PC-3 (cell line): ENCODE measurements around the gene ITGB1. TPM values are rescaled to one million over a fixed set of nuclear protein-coding genes. Genes with fewer than 3 reads are reported as not detected.
A peak's percentile ranks its signal among the peaks of the same experiment; 100 is the strongest.

Experiments used
- ATAC-seq: fragments of 200-7000 bp; cut with Tn5 transposase; 2 replicates; pipeline ENCODE4 v1.9.1; 2020; ENCODE audit warnings: mild to moderate bottlenecking, moderate library complexity
- BruUV-seq: library from RNA; stranded (reverse); fragments of 400-500 nt; replicated peaks from 2 replicates; lab custom pipeline; 2021; lab: Mats Ljungman, UMichigan
- CTCF ChIA-PET: fragments of 300-600 bp; sonication (Branson Sonifier 250); formaldehyde crosslinking; loops from one replicate; lab custom pipeline; 2022; ENCODE audit warnings: antibody characterized with exemption; lab: Charles Lee
- POLR2A ChIA-PET: fragments of 300-600 bp; sonication (Branson Sonifier 250); formaldehyde crosslinking; loops from one replicate; lab custom pipeline; 2022; ENCODE audit warnings: antibody characterized with exemption; ENCODE audit not compliant: unreplicated experiment; lab: Charles Lee
- DNase-seq: peaks from one replicate; pipeline ENCODE4 v3.0.0-alpha.2; 2015
- H2AFZ ChIP-seq: fragments of 300-600 bp; sonication (generic); 2 replicates; pipeline ENCODE4 v1.6.0; 2016; ENCODE audit warnings: antibody characterized with exemption, low read length
- H3F3A ChIP-seq: fragments of 300-600 bp; sonication (generic); one replicate; pipeline ENCODE4 v1.6.0; 2017; ENCODE audit warnings: antibody characterized with exemption, low read length, control low read depth, mild to moderate bottlenecking; ENCODE audit not compliant: unreplicated experiment
- H3K27ac ChIP-seq: fragments of 300-600 bp; sonication (generic); 2 replicates; pipeline ENCODE4 v1.5.1; 2016; ENCODE audit warnings: mild to moderate bottlenecking, low read length
- H3K27me3 ChIP-seq: fragments of 300-600 bp; sonication (generic); 2 replicates; pipeline ENCODE4 v1.6.1; 2016; ENCODE audit warnings: low read length, mixed read lengths
- H3K36me3 ChIP-seq: fragments of 300-600 bp; sonication (generic); 2 replicates; pipeline ENCODE4 v1.6.1; 2016; ENCODE audit warnings: low read depth, mixed run types, low read length, mixed read lengths
- H3K4me1 ChIP-seq: fragments of 300-600 bp; sonication (generic); 2 replicates; pipeline ENCODE4 v1.5.1; 2016; ENCODE audit warnings: low read length; ENCODE audit not compliant: insufficient read depth
- H3K4me2 ChIP-seq: fragments of 300-600 bp; sonication (generic); 2 replicates; pipeline ENCODE4 v1.6.0; 2016; ENCODE audit warnings: low read length
- H3K4me3 ChIP-seq: fragments of 300-600 bp; sonication (generic); 2 replicates; pipeline ENCODE4 v1.5.1; 2016; ENCODE audit warnings: mild to moderate bottlenecking, low read length, mixed read lengths
- H3K79me2 ChIP-seq: fragments of 300-600 bp; sonication (generic); 2 replicates; pipeline ENCODE4 v1.6.1; 2017; ENCODE audit warnings: low read length, mixed read lengths
- H3K9ac ChIP-seq: fragments of 300-600 bp; sonication (generic); 2 replicates; pipeline ENCODE4 v1.6.0; 2016; ENCODE audit warnings: mild to moderate bottlenecking, low read length
- H3K9me2 ChIP-seq: fragments of 300-600 bp; sonication (generic); replicated peaks from 2 replicates; pipeline ENCODE4 v1.6.1; 2016; ENCODE audit warnings: mixed run types, low read length, mixed read lengths
- H3K9me3 ChIP-seq: fragments of 300-600 bp; sonication (generic); 2 replicates; pipeline ENCODE4 v1.6.1; 2016; ENCODE audit warnings: low read length, mixed read lengths
- H4K20me1 ChIP-seq: fragments of 300-600 bp; sonication (generic); 2 replicates; pipeline ENCODE4 v1.6.1; 2016; ENCODE audit warnings: low read length, mixed read lengths
- EZH2 ChIP-seq: fragments of 300-600 bp; sonication (generic); IDR thresholded peaks from one replicate; pipeline ENCODE4 v1.6.1; 2017; ENCODE audit warnings: antibody characterized with exemption, mild to moderate bottlenecking, low read length; ENCODE audit not compliant: unreplicated experiment
- EZH2phosphoT487 ChIP-seq: fragments of 300-600 bp; sonication (generic); IDR thresholded peaks from 2 replicates; pipeline ENCODE4 v1.6.1; 2018; ENCODE audit warnings: mild to moderate bottlenecking, antibody characterized with exemption, low read length, borderline replicate concordance
- intact Hi-C: fragments of 100-400 bp; cut with micrococcal nuclease; formaldehyde crosslinking; loops from 2 replicates; pipeline ENCODE4 v1.9.0; 2023
- total RNA-seq: library from RNA; depleted of rRNA; stranded (reverse); fragments of >200 nt; gene quantifications from 2 replicates; pipeline ENCODE4 v1.2.3, GENCODE V29; 2014
- TF ChIP-seq, protein P1 (sequence below): fragments of 300-600 bp; sonication (generic); conservative IDR thresholded peaks from 2 replicates; pipeline ENCODE4 v1.5.1; 2017; ENCODE audit warnings: antibody characterized with exemption, low read depth, mild to moderate bottlenecking, low read length

ITGB1 gene
- total RNA-seq, 1 experiment from 2014 or later, result 1,010 TPM

DNA sequence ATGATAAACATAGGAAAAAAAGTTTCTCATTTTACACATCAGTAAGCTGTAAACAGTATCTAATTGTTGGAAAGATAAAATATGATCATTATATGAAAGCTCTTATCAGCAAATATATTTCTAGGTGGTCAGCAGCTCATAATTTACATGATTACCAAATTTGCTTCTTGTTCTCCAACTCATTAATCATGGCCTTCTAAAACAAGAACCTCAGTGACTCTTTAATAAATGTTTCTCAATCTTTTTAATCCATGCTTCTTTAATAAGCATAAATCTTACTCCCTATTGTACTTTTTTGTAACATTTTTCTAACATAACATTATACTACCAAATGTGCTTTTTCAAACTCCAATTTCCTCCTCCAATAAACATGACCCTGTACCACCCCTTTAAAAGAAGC lies 5.9 kb downstream of the ITGB1 start:
- CTCF ChIA-PET, result no interaction called here
- peaks cover 67% of the 10 kb centered on the region for H3K36me3 ChIP-seq

GRCh38 chr10:32951111-32951510 lies 6.9 kb downstream of the ITGB1 start:
- Histone ChIP-seq H3K9me2 (no peaks in the 10 kb centered on the region), H3F3A (peaks cover 13% of the 10 kb centered on the region), H2AFZ (no peak overlapping the region), H3K4me2 (peak overlapping the region; percentile 83), H3K9ac (no peak overlapping the region), H4K20me1 (peaks cover 97% of the 10 kb centered on the region), H3K36me3 (peaks cover 59% of the 10 kb centered on the region), H3K27ac (peak overlapping the region; percentile 43), H3K4me1 (peaks cover 89% of the 10 kb centered on the region), H3K27me3 (no peaks in the 10 kb centered on the region), H3K4me3 (peak overlapping the region; percentile 43), H3K9me3 (no peaks in the 10 kb centered on the region), H3K79me2 (peaks cover 100% of the 10 kb centered on the region)
- CTCF ChIA-PET, result no interaction called here
- POLR2A ChIA-PET, result interaction anchor here (1.5 kb wide), 1 partner anchor 29 kb away, joined by 4 read pairs; no protein-coding TSS in a partner anchor
- BruUV-seq, result no TSS peak
- TF ChIP-seq EZH2 (no peak), EZH2phosphoT487 (no peak)
- TF ChIP-seq, protein P1, sequence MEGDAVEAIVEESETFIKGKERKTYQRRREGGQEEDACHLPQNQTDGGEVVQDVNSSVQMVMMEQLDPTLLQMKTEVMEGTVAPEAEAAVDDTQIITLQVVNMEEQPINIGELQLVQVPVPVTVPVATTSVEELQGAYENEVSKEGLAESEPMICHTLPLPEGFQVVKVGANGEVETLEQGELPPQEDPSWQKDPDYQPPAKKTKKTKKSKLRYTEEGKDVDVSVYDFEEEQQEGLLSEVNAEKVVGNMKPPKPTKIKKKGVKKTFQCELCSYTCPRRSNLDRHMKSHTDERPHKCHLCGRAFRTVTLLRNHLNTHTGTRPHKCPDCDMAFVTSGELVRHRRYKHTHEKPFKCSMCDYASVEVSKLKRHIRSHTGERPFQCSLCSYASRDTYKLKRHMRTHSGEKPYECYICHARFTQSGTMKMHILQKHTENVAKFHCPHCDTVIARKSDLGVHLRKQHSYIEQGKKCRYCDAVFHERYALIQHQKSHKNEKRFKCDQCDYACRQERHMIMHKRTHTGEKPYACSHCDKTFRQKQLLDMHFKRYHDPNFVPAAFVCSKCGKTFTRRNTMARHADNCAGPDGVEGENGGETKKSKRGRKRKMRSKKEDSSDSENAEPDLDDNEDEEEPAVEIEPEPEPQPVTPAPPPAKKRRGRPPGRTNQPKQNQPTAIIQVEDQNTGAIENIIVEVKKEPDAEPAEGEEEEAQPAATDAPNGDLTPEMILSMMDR, result no peak
- DNase-seq (no peak), ATAC-seq (no peak)
- intact Hi-C loops, result no loop called here

More for the DNA sequence above, 5.9 kb downstream of the ITGB1 start:
- H3K4me3 ChIP-seq, result peak overlapping the region; percentile 75; the same call in 1 of the 2 replicates
- ATAC-seq, result no peak
- no peaks in the 10 kb centered on the region for H3K27me3 ChIP-seq
- peaks cover 81% of the 10 kb centered on the region for H3K4me1 ChIP-seq
- DNase-seq, result no peak
- TF ChIP-seq EZH2phosphoT487, result no peak
- TF ChIP-seq, protein P1, result no peak
- TF ChIP-seq EZH2, result no peak
- peaks cover 100% of the 10 kb centered on the region for H4K20me1 ChIP-seq
- POLR2A ChIA-PET, result interaction anchor here (1.0 to 1.5 kb wide), 2 partner anchors 28 to 30 kb away, joined by 4 to 6 read pairs; no protein-coding TSS in a partner anchor
- H2AFZ ChIP-seq, result no peak overlapping the region
- intact Hi-C loops, result no loop called here
- H3K4me2 ChIP-seq, result peak overlapping the region; percentile 83
- H3K9me2 ChIP-seq, result no peaks in the 10 kb centered on the region
- no peak overlapping the region for H3K27ac ChIP-seq
- no peaks in the 10 kb centered on the region for H3K9me3 ChIP-seq
- no peak overlapping the region for H3K9ac ChIP-seq
- BruUV-seq, result no TSS peak
- H3K79me2 ChIP-seq, result peaks cover 100% of the 10 kb centered on the region
- peaks cover 13% of the 10 kb centered on the region for H3F3A ChIP-seq

- peaks cover 97% of the 10 kb centered on the region for H4K20me1 ChIP-seq
- CTCF ChIA-PET, result interaction anchor here (0.6 kb wide), 1 partner anchor 58 kb away, joined by 4 read pairs; no protein-coding TSS in a partner anchor
- H3F3A ChIP-seq, result peaks cover 13% of the 10 kb centered on the region
- peaks cover 54% of the 10 kb centered on the region for H3K36me3 ChIP-seq
- TF ChIP-seq EZH2phosphoT487 (no peak), EZH2 (no peak)
- TF ChIP-seq, protein P1, result no peak
- ATAC-seq (no peak), DNase-seq (peak; percentile 72)
- no peaks in the 10 kb centered on the region for H3K9me3 ChIP-seq
- intact Hi-C loops, result no loop called here
- POLR2A ChIA-PET, result interaction anchor here (0.6 kb wide), 1 partner anchor 703 kb away, joined by 3 read pairs; no protein-coding TSS in a partner anchor
- H3K4me3 ChIP-seq, result peak overlapping the region; percentile 43
- no peak overlapping the region for H3K9ac ChIP-seq
- peak overlapping the region; percentile 83 for H3K4me2 ChIP-seq
- no peaks in the 10 kb centered on the region for H3K27me3 ChIP-seq
- peak overlapping the region; percentile 43 for H3K27ac ChIP-seq
- H2AFZ ChIP-seq, result no peak overlapping the region
- no peaks in the 10 kb centered on the region for H3K9me2 ChIP-seq
- BruUV-seq, result no TSS peak
- peaks cover 100% of the 10 kb centered on the region for H3K79me2 ChIP-seq
- peaks cover 94% of the 10 kb centered on the region for H3K4me1 ChIP-seq
Observed at GRCh38 chr10:32950591-32951108, 7.4 kb downstream of the ITGB1 start.
